Measurements from ENCODE around the gene RAB8B.

RAB8B gene

GRCh38 chr15:63188926-63189871 lies at the start of gene RAB8B:
Gene RAB8B (plus strand): TSS chr15:63189606. CDS start chr15:63189625, 19 bp downstream.
- DNase-seq: no peak

DNA sequence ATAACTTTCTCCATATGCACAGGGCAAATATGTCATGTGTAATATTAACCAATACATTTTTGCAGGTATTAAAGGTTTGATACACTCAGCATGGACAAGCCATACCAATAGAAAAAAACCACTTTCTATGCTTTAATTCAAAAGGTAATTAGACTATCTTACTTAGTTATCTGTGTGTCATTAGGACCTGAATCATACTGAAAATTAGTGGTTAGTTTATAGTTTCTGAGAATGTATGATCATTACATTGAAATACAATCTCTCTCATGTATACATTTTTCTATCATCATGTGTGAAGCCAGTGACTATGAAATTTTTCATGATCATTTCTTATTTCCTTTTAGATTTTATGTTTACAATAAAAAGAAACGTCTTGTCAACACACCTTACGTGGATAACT lies 48.5 kb upstream of the RAB8B start:
- no peak for DNase-seq

DNA sequence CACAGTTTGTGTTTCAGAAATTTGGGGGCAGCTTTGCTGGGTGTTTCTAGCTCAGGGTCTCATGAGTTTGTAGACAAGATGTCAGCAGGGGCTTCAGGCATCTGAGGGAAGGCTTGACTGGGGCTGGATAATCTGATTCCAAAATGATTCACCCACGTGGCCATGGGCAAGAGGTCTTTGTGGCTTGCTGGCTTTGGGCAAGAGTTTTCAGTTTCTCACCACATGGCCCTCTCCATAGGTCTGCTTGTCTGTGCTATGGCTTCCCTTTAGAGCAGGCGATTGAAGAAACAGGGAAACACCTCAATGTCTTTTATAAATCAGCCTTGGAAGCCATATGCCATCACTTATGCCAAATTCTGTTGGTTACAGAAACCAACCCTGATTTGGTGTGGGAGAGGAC lies 44.0 kb upstream of the RAB8B start:
- DNase-seq: no peak

DNA sequence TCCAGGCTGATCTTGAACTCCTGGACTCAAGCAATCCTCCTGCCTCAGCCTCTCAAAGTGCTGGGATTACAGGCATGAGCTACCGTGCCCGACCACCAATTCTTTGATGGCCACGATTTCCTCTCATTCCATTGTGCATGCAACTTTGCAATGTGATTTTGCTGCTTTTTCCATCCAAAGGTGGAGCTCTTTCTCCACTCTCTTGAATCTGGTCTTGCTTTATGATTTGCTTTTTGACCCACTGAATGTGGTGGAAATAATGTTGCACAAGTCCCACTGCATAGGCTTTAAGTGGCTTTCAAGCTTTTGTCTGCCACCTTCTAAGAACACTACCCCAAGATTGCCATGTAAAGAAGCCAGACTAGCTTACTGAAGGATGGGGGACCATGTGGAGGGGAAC lies 42.7 kb upstream of the RAB8B start:
- DNase-seq: no peak

GRCh38 chr15:63151665-63152064 lies 37.7 kb upstream of the RAB8B start:
- DNase-seq: no peak

GRCh38 chr15:63155486-63155885 lies 33.9 kb upstream of the RAB8B start:
- DNase-seq: no peak

DNA sequence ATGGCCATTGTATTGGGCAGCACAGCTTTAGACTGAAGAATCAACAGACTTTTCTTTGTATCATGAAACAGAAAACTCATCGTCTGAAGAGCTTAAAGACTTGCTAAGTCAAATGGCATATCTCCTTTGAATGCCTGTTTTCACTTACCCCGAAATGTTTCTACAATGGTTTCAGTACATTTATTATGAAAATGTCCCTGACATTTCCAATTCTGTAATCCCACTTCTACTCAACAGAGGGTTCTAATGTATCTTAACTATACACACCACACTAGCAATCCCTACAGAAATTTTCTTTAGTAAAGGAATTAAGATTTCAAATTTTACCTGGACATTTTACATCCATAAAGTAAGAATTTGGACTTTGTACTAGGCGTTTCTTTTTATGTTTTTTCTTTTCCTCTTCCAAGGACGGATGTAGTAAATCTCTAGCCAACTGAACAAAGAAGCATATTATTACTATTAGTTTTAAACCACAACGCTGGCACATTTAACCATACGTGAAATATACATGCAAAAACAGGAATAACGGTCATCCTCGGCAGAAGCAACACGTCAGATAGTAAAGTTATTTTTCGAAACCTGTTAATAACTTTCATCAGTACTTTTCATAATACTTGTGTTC lies 33.2 kb upstream of the RAB8B start:
- DNase-seq: no peak

DNA sequence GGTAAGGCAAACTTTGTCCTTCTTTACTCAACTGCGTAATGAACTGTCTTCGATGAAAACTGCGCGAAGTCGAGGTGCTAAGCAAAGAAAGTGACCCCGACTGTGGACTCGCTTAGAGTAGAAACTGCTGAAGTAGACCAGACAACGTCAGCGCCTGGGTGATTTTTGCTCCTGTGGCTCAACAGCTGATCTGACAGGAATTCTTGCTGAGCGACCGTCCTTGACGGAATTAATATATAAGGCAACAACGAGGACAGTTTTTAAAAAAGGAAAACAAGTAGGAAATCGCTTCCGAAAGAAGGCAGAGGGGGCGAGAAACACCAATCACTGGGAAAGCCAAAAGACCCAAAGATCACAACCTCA lies 32.7 kb upstream of the RAB8B start:
- no peak for DNase-seq

- peak; percentile 50 for DNase-seq
Observed at GRCh38 chr15:63157118-63157843, 32.1 kb upstream of the RAB8B start, which contains the start of gene RPS27L. Gene RPS27L (minus strand): TSS chr15:63157477. CDS start chr15:63157405, 72 bp downstream.

GRCh38 chr15:63157891-63158431 lies 31.4 kb upstream of the RAB8B start:
- DNase-seq: no peak

- DNase-seq: no peak
Observed at GRCh38 chr15:63160638-63161037, 28.8 kb upstream of the RAB8B start.

DNA sequence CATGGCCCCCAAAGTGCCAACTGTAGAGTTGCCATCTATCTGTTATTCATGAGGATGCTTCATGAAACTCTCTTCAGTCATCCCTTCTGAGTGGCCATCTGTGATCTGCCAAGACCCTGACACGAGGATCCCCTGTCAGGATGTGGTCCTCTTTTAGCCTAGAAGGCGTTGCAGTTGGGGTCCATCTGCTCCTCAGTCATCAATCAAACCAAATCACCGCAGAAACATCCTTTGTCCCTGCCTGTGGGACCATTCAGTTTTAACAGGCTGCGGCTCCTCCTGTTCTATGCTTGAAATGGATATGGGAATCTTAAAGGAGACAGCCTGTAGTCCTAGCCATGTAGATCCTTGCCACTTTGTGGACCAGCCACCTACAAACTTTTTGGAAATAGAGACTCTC lies 26.2 kb upstream of the RAB8B start:
- DNase-seq: no peak

- no peak for DNase-seq
Observed at GRCh38 chr15:63165166-63165859, 24.1 kb upstream of the RAB8B start.

DNA sequence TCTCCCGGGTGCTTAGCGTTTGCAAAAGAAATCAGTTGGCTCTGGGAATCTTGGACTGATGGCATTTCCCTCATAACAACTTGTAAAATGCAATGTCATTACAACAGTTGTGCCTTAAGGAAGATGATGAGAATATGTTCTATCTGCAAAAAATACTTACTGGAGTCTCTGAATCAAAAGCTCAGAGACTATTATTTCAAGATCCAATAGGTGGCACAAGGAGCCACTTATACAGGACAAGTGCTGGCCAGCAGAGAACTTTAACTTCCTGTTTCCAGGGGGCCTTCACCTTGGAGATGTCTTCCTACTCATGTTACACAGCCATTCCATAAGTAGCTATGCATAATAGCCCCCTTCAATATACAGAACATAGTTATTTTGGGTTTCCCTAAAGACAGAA lies 23.2 kb upstream of the RAB8B start:
- DNase-seq: no peak

GRCh38 chr15:63169788-63170187 lies 19.6 kb upstream of the RAB8B start:
- no peak for DNase-seq

- no peak for DNase-seq
Observed at GRCh38 chr15:63172376-63172775, 17.0 kb upstream of the RAB8B start.

DNA sequence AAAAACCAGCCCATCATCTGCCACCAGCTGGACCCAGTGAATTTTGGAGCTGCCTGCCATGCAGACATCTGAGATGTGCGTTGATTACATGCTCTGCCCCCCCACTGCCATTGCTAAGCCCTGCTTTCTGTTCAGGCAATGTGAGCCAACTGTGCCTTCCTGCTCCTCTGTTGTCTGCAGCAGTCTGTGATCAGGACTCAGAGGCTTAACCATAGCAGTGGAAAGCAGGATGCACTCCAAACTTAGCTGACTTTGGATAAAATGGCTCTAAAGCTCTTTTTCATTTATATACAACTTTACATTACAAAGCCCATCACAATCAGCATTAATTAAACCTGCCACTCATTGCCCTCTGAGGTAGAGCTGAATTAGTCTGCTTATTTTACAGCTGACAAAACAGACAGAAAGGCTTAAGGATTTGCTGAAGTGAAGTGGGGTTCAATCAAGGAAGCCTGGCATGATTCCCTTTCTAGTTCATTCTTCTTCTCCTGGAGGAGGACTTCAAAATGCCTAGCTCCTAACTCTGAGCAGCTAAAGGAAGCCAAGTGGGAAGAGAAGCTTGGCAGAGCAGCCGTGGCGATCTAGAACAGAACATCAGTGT lies 16.5 kb upstream of the RAB8B start:
- no peak for DNase-seq

GRCh38 chr15:63176302-63176701 lies 13.1 kb upstream of the RAB8B start:
- no peak for DNase-seq

DNA sequence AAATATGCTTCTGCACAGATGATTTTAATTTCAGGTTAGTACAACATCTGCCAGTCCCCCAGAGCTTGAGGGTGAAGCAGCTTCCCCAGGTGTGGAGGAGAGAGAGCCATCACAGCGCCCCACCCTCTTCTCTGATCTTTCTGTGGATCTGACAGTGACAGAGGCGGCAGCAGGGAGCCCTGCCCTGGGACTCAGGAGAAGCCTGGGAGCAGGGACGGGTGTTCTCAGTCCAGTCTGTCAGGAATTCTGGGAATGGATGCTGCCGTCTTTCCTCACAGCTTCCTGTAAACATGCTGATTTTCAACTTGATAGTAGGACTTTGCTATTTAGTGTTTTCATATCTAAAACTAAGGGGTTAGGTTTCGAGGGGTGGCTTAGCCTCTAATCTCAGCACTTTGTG lies 11.4 kb upstream of the RAB8B start:
- no peak for DNase-seq

DNA sequence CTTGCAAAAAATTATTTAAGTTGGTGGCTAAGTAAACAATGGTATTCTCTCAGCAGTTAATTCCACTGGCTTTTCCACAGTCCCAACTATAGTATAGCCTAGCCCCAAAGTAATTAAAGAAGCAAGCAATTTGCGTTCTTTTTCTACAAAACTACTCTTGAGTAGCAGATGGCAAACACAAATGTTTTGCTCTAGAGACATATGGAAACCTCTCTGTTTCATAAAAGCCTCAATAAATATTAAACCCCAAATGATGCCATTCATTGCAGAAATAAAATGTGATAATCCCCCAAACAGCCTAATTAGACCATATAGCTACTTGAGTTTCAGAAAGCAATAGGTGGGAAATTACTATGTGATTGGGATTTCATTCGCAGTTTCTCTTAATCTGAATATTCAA lies 8.7 kb upstream of the RAB8B start:
- DNase-seq: no peak

GRCh38 chr15:63181648-63182047 lies 7.8 kb upstream of the RAB8B start:
- DNase-seq: no peak

DNA sequence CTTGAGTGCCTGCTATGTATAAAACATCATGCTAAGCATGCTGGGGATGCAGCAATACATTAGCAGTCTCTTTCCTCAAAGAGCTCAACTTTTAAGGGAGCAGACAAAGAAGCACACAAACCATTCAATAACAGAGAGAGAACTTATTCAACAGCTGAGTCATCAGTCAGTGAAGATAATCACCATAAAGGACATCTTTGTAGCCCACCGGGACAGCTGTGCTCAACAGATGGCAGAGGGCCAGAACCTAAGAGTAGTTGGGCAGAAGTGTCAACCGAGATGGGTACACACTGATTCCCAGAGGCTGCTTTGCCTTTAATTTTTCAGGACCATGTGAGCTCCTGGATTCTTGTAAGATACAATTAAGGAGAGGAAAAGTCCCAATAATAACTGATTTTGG lies 4.2 kb upstream of the RAB8B start:
- DNase-seq: no peak

Measured in SIG-M5 (cell line).